ENCODE measurements around the gene RORC. TPM values are rescaled to one million over a fixed set of nuclear protein-coding genes. Genes with fewer than 3 reads are reported as not detected.
A peak's percentile ranks its signal among the peaks of the same experiment; 100 is the strongest.

Gene RORC
- total and polyA plus RNA-seq, 12 donors = 4.0 to 21.0 (median 13.3) TPM

GRCh38 chr1:151868486-151868885, 36.9 kb upstream of the RORC start:
- Histone ChIP-seq H3K36me3 (peaks cover 0 to 8% (median 4%) of the 10 kb centered on the region in 9 donors), H3K27ac (no peak overlapping the region), H3K27me3 (no peaks in the 10 kb centered on the region), H3K4me1 (peaks cover 0 to 12% (median 0%) of the 10 kb centered on the region in 9 donors), H3K4me3 (no peak overlapping the region), H3K9me3 (no peaks in the 10 kb centered on the region)
- intact Hi-C loops (cut with DNase I) = no loop called here
- whole genome bisulfite sequencing, 2 donors = 55% methylated on average over 3 of the region's 3 CpGs
- ATAC-seq (no peak), DNase-seq (no peak)
- no peak for TF ChIP-seq CTCF (IDR thresholded peaks at IDR 0.05)

DNA sequence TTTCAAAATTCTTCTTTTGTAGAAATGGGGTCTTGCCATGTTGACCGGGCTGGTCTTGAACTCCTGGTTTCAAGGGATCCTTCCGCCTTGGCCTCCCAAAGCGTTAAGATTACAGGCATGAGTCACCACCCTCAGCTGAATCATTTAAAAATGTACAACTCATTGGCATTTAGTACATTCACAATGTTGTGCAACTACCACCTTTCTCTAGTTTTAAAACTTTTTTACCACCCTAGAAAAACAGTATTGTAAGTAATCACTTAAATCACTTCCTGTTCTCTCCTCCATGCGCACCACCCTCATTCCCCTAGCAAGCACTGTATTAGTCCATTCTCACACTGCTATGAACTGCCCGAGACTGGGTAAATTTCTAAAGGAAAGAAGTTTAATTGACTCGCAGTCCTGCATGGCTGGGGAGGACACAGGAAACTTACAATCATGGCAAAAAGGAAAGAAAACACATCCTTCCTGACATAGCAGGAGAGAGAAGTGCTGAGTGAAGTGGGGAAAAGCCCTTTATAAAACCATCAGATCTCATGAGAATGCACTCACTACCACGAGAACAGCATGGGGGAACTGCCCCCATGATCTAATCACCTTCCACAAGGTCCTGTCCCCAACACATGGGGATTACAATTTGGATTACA, 36.3 kb upstream of the RORC start:
- intact Hi-C loops (cut with DNase I) = no loop called here
- Histone ChIP-seq H3K27me3 (no peaks in the 10 kb centered on the region), H3K36me3 (peaks cover 0 to 2% (median 0%) of the 10 kb centered on the region in 9 donors), H3K9me3 (no peaks in the 10 kb centered on the region), H3K4me1 (peaks cover 0 to 12% (median 0%) of the 10 kb centered on the region in 9 donors), H3K4me3 (no peak overlapping the region), H3K27ac (peak overlapping the region in 1 of 10 donors; percentile 11)
- no peak for TF ChIP-seq CTCF (IDR thresholded peaks at IDR 0.05)
- ATAC-seq (peak in 1 of 8 donors; percentile 50), DNase-seq (no peak)
- WGBS, 2 donors = 62 to 72% methylated on average over 7 of the region's 7 CpGs

DNA sequence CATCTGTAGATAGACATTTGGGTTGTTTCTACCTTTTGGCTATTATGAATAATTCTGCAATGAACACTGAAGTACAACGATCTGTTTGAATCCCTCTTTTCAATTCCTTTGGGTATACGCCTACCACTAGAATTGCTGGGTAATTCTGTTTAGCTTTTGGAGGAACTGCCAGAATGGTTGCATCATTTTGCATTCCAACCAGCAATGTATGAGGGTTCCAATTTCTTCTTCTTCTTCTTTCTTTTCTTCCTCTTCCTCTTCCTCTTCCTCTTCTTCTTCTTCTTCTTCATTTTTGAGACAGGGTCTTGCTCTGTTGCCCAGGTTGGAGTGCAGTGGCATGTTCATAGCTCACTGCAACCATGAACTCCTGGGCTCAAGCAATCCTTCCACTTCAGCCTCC, 35.7 kb upstream of the RORC start:
- H3K27me3 ChIP-seq = no peaks in the 10 kb centered on the region
- WGBS, 2 donors = 75 to 88% methylated on average over 2 of the region's 2 CpGs
- DNase-seq = no peak
- intact Hi-C loops (cut with DNase I) = no loop called here
- H3K4me3 ChIP-seq = no peak overlapping the region
- no peak for TF ChIP-seq CTCF (IDR thresholded peaks at IDR 0.05)
- no peaks in the 10 kb centered on the region for H3K36me3 ChIP-seq
- H3K9me3 ChIP-seq = no peaks in the 10 kb centered on the region
- no peak for ATAC-seq
- H3K4me1 ChIP-seq = peaks cover 0 to 12% (median 0%) of the 10 kb centered on the region in 9 donors
- H3K27ac ChIP-seq = peak overlapping the region in 1 of 10 donors; percentile 11

DNA sequence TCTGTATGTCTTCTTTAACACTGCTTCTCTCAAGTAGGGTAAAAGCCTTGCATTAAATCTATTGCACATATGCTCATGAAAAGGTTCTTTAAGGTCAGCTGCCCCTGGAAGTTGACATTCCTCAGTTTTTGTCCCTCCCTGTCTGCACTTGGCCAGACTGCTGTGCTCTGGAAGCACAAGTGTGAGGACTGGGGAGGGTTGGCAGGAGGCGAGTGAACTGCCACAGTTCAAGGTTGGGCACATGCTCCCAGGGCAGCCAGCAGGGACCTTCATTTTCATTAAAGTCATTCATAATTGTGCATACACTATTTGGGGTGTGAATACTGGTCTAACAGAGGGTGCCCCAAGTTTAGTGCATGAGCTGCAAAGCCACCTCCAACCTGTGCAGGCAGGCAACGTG, 32.8 kb upstream of the RORC start:
- no peak for TF ChIP-seq CTCF (IDR thresholded peaks at IDR 0.05)
- Histone ChIP-seq H3K4me1 (peaks cover 0 to 12% (median 0%) of the 10 kb centered on the region in 9 donors), H3K9me3 (no peaks in the 10 kb centered on the region), H3K36me3 (no peaks in the 10 kb centered on the region), H3K27me3 (no peaks in the 10 kb centered on the region), H3K4me3 (no peak overlapping the region), H3K27ac (no peak overlapping the region)
- ATAC-seq (peak in 2 of 8 donors; percentile 37 to 51), DNase-seq (no peak)
- intact Hi-C loops (cut with DNase I) = no loop called here
- WGBS, 2 donors = 14 to 31% methylated on average over 2 of the region's 2 CpGs
